ENCODE results near the gene ISOC2. TPM values are rescaled to one million over a fixed set of nuclear protein-coding genes. Genes with fewer than 3 reads are reported as not detected.
A peak's percentile ranks its signal among the peaks of the same experiment; 100 is the strongest.

ISOC2 gene
- polyA plus RNA-seq, 2 of the 4 experiments (the other 2 are of a cell fraction), result 45.3 to 57.8 TPM

DNA sequence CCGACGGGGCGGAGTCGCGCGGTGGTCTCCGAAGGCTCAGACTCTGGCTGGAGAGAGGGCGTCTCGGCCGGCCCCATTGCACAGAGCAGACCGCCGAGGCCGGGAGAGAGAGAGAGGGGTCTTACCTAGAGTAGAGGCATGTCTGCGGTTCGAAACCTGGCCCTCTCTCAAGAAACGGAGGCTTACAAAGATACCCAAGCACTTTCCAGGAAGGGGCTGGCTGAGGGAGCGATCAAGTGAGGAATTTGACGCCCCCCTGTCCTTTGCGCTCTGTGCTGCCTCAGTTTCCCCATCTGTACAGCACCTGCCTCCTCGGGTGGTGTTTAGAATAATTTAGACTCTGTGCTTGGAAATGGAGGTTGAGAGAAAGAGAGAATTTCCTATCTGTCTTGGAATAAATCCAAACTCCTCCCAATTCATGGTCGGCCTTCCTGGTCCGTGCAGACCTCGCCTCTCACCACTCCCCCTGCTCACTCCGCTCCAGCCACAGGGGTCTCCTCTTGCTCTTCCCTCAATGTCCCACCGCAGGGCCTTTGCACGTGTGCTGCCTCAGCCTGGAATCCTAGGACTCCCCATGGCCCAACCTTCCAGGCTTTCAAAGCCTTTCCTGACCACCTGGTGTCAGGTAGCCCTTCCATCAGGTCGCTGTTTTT lies 658 bp upstream of the ISOC2 start:
- Histone ChIP-seq H3K4me3 (peak overlapping the region; percentile 58), H3K4me2 (peak overlapping the region; percentile 93), H3K27ac (peak overlapping the region; percentile 76 to 85), H3K4me1 (peaks cover 14% of the 10 kb centered on the region; the same call in 2 of the 3 replicates), H3K9me3 (no peaks in the 10 kb centered on the region)
- POLR2A ChIA-PET, result interaction anchor here (0.5 to 1.6 kb wide), 14 partner anchors 9 to 382 kb away, joined by 3 to 22 read pairs (median 4); partner anchors contain the start of genes FIZ1, KMT5C, NAT14 and U2AF2
- CTCF ChIA-PET, result interaction anchor here (0.5 to 6.9 kb wide), 4 partner anchors 15 to 311 kb away, joined by 3 to 89 read pairs (median 20); partner anchors contain the start of gene ZNF628
- WGBS (ENCODE audit: missing lambda C conversion rate), result 9% methylated on average over 27 of the region's 27 CpGs
- ATAC-seq (peak; percentile 19 to 31; a peak in 3 of 6 replicates), DNase-seq (ENCODE audit: low read depth in 1 of 2, low spot score in 1 of 2) (peak in 1 of 2 experiments; percentile 61), FAIRE-seq (peak; percentile 56)
- TF ChIP-seq CHD4 (IDR thresholded peaks at IDR 0.05; ENCODE audit: borderline replicate concordance), result no peak
- peak in 1 of 2 experiments; percentile 31; a peak in 1 of 5 replicates for TF ChIP-seq JUN (IDR thresholded peaks at IDR 0.05)
- peak; percentile 68; the same call in 1 of the 2 replicates for TF ChIP-seq PHF8 (IDR thresholded peaks at IDR 0.05; ENCODE audit: borderline replicate concordance, low read depth)
- TF ChIP-seq HDAC2 (IDR thresholded peaks at IDR 0.05), result peak; percentile 58; the same call in 1 of the 2 replicates
- TF ChIP-seq POLR2A (IDR thresholded peaks at IDR 0.05; ENCODE audit: low read length), result peak; percentile 90

GRCh38 chr19:55460670-55461258 lies 678 bp downstream of the ISOC2 start:
- CTCF ChIA-PET, result interaction anchor here (0.9 to 5.6 kb wide), 5 partner anchors 17 to 320 kb away, joined by 3 to 35 read pairs (median 14); partner anchors contain the start of gene SHISA7
- DNase-seq (ENCODE audit: low read depth in 1 of 2, low spot score in 1 of 2) (peak; percentile 64 to 75), ATAC-seq (peak in 1 of 2 experiments; percentile 58; a peak in 3 of 6 replicates), FAIRE-seq (no peak)
- peak overlapping the region; percentile 92 for H3K4me2 ChIP-seq
- TF ChIP-seq EHMT2 (IDR thresholded peaks at IDR 0.05; ENCODE audit: low read depth) (no peak), BCL3 (IDR thresholded peaks at IDR 0.05) (no peak), RNF2 (IDR thresholded peaks at IDR 0.05; ENCODE audit: borderline replicate concordance, low read depth) (no peak), REST (IDR thresholded peaks at IDR 0.05) (no peak), SMC3 (IDR thresholded peaks at IDR 0.05) (no peak), PHF8 (IDR thresholded peaks at IDR 0.05; ENCODE audit: borderline replicate concordance, low read depth) (no peak; the same call in 1 of the 2 replicates), RFX5 (IDR thresholded peaks at IDR 0.05) (no peak), TP53 (CRISPR knock-in tag; IDR thresholded peaks at IDR 0.05) (no peak), JUN (IDR thresholded peaks at IDR 0.05) (no peak), ZC3H11A (IDR thresholded peaks at IDR 0.05) (no peak), TFCP2L1 (CRISPR knock-in tag; IDR thresholded peaks at IDR 0.05) (no peak), HOXB13 (CRISPR knock-in tag; IDR thresholded peaks at IDR 0.05; ENCODE audit: low read depth) (no peak)
- TF ChIP-seq, protein P1, sequence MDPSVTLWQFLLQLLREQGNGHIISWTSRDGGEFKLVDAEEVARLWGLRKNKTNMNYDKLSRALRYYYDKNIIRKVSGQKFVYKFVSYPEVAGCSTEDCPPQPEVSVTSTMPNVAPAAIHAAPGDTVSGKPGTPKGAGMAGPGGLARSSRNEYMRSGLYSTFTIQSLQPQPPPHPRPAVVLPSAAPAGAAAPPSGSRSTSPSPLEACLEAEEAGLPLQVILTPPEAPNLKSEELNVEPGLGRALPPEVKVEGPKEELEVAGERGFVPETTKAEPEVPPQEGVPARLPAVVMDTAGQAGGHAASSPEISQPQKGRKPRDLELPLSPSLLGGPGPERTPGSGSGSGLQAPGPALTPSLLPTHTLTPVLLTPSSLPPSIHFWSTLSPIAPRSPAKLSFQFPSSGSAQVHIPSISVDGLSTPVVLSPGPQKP (IDR thresholded peaks at IDR 0.05; ENCODE audit: low read depth, low read length), result no peak
- TF ChIP-seq, protein P2, sequence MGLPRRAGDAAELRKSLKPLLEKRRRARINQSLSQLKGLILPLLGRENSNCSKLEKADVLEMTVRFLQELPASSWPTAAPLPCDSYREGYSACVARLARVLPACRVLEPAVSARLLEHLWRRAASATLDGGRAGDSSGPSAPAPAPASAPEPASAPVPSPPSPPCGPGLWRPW (IDR thresholded peaks at IDR 0.05), result no peak
- TF ChIP-seq, protein P3, sequence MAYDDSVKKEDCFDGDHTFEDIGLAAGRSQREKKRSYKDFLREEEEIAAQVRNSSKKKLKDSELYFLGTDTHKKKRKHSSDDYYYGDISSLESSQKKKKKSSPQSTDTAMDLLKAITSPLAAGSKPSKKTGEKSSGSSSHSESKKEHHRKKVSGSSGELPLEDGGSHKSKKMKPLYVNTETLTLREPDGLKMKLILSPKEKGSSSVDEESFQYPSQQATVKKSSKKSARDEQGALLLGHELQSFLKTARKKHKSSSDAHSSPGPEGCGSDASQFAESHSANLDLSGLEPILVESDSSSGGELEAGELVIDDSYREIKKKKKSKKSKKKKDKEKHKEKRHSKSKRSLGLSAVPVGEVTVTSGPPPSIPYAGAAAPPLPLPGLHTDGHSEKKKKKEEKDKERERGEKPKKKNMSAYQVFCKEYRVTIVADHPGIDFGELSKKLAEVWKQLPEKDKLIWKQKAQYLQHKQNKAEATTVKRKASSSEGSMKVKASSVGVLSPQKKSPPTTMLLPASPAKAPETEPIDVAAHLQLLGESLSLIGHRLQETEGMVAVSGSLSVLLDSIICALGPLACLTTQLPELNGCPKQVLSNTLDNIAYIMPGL (CRISPR knock-in tag; IDR thresholded peaks at IDR 0.05; ENCODE audit: borderline replicate concordance), result no peak
- no peaks in the 10 kb centered on the region for H3K9me3 ChIP-seq
- peak overlapping the region; percentile 85 for H3K4me3 ChIP-seq
- peaks cover 14% of the 10 kb centered on the region; the same call in 2 of the 3 replicates for H3K4me1 ChIP-seq
- POLR2A ChIA-PET, result no interaction called here
- WGBS (ENCODE audit: missing lambda C conversion rate), result 33% methylated on average over 21 of the region's 24 CpGs
- peak overlapping the region; percentile 83 to 90 for H3K27ac ChIP-seq

All from A549 (cell line).